Hippocampal formation (tissue), 2 donors: ENCODE results near the gene MVB12A.

Experiments
- DNase-seq, 2 donors: peaks; one replicate each; lab custom pipeline; 2025; lab: John Stamatoyannopoulos, UW

The MVB12A gene

GRCh38 chr19:17441241-17442021, 21.6 kb downstream of the MVB12A start:
- DNase-seq, result peak in 1 of 2 donors; percentile 3

DNA sequence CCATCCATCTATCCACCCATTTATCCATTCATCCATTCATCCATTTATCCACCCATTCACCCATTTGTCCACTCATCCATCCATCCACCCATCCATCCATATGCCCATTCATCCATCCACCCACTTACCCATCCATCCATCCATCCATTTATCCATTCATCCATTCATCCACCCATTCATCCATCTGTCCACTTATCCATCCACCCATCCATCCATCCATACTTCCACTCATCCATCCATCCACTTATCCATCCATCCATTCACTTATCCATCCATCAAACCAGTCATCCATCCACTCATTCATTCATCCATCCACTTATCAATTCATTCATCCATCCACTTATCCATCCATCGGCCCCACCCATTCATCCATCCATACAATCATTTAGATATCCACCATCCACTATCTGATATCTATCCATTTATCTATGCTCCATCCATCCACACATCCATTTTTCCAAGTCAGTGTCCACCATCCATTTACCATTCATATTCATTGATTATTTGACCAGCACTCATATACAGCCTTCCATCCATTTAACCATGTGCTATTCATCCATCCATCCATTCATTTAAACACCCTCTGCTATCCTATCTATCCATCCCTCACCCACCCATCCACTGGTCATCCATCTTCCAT, 25.8 kb downstream of the MVB12A start:
- DNase-seq, result no peak

- no peak for DNase-seq
Measured at GRCh38 chr19:17447704-17448130, 27.9 kb downstream of the MVB12A start.

DNA sequence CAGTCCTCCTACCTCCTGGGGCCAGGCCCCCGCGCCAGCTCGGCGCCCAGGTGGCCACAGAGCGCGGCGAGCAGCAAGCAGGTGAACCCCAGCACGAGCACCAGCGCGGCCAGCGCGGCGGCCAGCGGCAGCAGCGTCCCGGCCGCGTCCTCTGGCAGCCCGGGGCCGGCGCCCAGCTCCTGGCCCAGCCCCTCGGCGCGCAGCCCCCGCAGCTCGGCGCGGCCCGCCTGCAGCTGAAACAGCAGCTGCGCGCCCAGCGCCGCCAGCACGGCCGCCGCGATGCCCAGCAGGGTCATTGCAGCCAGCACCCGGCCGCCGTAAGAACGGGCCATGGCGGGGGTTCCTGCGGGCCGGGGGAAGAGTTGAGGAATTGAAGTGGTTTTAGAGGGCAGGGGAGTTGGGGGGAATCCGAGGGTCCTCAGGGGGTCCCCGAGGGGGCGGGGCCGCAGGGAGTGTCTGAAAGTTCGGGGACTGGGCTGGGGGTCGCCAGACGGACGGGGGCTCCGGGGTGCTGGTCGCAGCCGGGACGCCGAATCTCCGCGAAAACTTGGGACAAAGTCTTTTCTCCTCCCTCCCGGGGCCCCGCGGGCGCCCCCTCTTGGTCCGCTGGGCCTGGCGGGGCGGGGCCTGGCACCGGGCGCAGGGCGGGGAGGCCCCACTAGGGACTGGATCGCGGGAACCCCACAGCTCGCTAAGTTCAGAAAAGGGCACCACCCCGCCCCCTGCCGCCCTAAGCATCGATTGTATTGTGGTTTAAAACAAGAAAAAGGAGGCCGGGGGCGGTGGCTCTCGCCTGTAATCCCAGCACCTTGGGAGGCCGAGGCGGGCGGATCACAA, 28.5 kb downstream of the MVB12A start, which contains the start of gene TMEM221:
Gene TMEM221 (minus strand): TSS at position 538 of the 837 bp plus-strand sequence. CDS start 206 bp downstream, at position 332.
- no peak for DNase-seq

- DNase-seq, result no peak
Measured at GRCh38 chr19:17450264-17451075, 30.6 kb downstream of the MVB12A start.

GRCh38 chr19:17451820-17452219, 32.0 kb downstream of the MVB12A start:
- no peak for DNase-seq

- DNase-seq, result no peak
Measured at GRCh38 chr19:17454576-17455071, 34.8 kb downstream of the MVB12A start.

DNA sequence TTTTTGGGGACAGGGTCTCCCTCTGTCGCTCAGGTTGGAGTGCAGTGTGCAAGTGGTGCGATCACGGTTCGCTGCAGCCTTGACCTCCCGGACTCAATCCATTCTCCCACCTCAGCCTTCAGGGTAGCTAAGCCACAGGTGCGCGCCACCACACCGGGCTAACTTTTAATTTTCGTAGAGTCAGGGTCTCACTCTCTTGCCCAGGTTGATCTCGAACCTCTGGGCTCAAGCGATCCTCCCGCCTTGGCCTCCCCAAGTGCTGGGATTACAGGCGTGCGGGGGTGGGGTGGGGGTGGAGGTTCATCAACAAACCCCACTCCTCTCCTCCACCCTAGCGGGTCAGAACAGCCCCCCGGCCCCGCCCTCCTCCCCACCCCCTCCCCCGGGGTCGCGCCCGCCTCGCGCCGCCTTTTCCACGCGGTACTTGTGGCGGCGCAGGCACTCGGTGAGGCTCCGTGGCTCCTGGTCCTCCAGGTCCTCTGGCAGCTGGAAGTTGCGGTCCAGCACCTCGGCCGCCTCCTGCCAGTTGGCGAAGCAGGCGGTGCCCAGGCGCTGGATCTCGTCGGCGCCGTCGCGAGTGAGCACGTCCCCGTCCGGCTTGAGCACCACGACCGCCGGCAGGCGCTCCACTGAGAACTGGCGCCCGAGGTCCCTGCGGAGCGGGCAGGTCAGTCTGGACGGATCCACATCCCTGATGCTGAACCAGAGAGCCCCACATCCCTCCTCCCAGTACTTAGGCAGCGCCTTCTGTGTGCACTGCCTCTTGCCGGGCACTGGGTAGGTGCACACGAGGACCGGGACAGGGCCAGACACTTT, 35.7 kb downstream of the MVB12A start:
- DNase-seq, result no peak

DNA sequence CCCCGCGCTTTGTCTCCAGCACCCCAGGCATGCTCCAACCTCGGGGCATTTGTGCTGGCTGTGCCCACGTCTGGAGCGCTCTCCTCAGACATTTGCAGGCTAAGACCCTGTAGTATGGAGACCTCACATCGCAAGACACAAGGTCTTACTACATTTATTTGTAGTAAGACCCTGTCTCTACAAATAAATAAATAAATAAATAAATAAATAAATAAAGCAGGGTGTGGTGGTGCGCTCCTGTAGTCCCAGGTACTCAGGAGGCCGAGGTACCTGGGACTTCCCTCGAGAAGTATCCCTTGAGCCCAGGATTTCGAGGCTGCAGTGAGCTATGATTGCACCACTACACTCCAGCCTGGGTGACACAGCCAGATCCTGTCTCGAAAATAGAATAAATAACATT, 36.3 kb downstream of the MVB12A start:
- no peak for DNase-seq

DNA sequence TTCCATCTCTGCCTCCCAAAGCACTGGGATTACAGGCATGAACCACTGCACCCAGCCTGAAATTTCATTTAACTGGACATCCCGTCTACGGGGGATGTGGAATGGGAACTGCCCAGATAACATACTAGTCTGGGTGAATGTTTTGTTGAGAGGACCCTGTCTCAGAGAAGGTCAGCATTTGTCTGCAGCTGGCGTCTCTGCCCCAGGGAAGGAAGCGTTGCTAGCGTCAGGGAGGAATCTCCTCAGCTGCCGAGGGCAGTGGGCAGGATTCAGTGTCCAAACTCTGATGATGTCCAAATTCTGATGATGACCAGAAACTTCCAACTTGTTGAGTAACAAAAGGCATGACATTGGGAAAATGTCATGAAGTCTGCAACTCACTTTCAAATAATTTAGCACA, 37.8 kb downstream of the MVB12A start:
- no peak for DNase-seq

GRCh38 chr19:17458970-17459369, 39.1 kb downstream of the MVB12A start:
- no peak for DNase-seq

DNA sequence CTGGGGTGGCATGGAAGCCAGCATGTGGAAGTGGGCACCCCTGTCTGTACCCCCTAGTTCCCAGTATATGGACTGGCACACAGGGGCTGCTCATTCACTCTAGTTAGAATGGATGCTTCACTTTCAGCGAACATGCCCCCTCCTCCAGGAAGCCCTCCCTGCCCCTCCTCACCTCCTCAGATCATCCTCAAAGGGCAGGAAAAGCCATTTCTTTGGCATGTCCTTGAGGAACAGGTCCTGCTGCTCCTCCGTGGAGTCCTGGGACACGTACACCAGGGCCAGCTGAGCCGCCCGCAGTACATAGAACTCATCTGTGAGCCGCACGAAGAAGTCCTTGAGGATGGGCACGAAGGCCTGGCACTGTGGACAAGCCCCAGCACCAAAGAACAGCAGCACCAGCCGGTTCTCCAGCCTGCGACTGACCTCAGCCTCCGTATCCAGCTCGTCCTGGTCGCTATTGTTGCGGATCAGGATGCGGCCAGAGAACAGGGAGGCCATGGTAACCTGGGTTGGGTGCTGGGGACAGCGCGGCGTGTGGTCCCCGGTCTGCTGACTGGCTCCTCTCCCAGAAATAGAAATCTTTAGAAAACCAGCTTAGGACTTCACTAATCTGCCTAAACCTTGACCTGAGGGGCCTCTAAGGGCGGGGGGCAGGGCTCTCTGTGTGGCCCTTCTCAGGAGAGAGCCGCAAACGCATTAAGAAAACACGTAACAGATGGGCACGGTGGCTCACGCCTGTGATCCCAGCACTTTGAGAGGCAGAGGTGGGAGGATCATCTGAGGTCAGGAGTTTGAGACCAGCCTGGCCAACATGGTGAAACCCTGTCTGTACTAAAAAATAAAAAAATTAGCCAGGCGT, 40.8 kb downstream of the MVB12A start, which contains the start of gene NXNL1:
Gene NXNL1 (minus strand): TSS at position 555 of the 859 bp plus-strand sequence. CDS start 57 bp downstream, at position 498.
- DNase-seq, result no peak

- DNase-seq, result no peak
Measured at GRCh38 chr19:17466487-17466850, 46.6 kb downstream of the MVB12A start.

DNA sequence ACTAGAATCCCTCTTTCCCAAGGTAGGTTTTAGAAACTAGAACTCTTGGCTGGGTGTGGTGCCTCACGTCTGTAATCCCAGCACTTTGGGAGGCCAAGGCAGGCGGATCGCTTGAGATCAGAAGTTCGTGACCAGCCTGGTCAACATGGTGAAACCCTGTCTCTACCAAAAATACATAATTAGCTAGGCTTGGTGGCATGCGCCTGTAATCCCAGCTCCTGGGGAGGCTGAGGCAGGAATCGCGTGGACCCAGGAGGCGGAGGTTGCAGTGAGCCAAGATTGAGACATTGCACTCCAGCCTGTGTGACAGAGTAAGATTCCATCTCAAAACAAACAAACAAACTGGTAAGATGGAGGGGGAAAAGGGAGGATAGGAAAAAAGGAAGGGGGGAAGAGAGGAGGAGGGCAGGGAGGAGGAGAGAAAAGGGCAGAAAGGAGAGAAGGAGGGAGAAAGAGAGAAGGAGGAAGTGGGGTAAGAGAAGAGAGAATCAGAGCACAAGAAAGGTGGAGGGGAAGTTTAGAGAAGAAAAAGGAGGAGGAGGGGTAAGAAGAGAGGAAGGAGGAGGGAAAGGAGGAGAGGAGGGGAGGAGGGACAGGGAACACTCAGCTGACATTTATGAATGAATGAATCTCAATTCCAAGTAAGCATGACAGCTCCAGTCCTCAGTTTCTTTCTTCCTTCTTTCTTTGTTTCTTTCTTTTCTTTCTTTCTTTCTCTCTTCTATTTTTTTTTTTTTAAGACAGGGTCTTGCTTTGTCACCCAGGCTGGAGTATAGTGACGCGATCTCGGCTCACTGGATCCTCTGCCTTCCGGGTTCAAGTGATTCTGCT, 47.8 kb downstream of the MVB12A start:
- no peak for DNase-seq

- DNase-seq, result peak in 1 of 2 donors; percentile 51
Measured at GRCh38 chr19:17468302-17469091, 48.6 kb downstream of the MVB12A start.

DNA sequence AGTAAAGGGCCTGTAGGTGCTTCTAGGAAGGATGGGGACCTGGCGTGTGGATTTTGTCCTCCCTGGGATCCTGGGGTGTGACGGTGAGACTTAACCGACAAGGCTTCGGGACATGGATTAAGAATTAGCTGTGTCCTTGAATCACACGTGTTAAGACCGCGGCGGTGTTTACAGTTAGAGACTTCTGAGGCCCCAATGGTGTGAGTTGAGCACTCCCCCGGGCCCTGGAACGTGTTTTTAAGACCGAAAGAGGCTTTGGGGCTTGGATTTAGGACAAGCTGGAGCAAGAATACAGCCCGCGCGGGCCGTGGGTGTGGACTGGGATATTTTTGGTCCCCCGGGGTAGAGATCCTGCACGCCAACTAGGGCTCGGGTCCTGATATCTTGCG, 49.2 kb downstream of the MVB12A start:
- no peak for DNase-seq

DNA sequence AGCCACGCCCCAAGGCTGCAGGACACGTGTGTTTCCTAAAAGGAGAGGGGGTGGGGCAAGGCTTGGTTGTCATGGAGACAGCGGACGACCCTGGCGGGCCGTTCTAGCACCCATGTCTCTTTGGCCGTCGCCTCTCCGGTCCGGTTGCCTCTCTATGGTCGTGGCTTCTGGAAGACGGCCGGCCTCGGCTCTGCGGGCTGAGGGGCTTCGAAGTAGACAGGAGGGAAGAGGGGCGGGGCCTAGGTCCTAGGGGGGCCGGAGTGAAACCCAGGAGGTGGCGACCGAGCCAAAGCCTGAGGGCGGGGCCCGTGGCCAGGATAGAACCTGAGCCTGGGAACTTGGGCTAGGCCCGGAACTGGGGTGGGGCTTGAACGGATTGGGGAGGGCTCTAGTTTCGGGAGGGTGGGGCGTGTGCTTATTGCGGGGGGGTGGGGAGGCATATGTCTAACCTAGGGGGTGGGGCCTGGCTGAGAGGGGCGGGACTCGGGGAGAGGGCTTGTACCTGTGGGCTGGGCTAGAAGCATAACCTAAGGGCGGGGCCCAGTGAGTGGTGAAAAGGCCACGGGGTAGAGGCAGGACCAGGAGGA, 49.7 kb downstream of the MVB12A start:
- DNase-seq, result peak in 1 of 2 donors; percentile 66
